CD14-positive monocyte (primary cell): ENCODE results near the gene EIF1B. TPM values are rescaled to one million over a fixed set of nuclear protein-coding genes. Genes with fewer than 3 reads are reported as not detected.

Source experiments
- DNase-seq, 3 donors: peaks; one replicate each; pipeline ENCODE4 v3.0.0-alpha.2; 2011 to 2022
- H2AFZ ChIP-seq: 2 replicates; pipeline ENCODE4 v1.6.0; 2012; ENCODE audit warnings: mild to moderate bottlenecking, low read depth, low read length, inconsistent platforms; ENCODE audit not compliant: insufficient read depth, poor library complexity, severe bottlenecking
- H3K27ac ChIP-seq, 2 donors: 1 replicate in 1 of 2; 2 replicates in 1 of 2; pipeline ENCODE4 v1.5.1; 2012 to 2013; ENCODE audit warnings: low read length in 2 of 2, control low read depth in 1 of 2, inconsistent platforms in 1 of 2, low read depth in 1 of 2, mild to moderate bottlenecking in 1 of 2
- H3K27me3 ChIP-seq, 2 donors: one replicate each; pipeline versions ENCODE4 v1.6.0 to v1.6.1; 2011 to 2013; ENCODE audit warnings: low read length in 2 of 2; ENCODE audit not compliant: control insufficient read depth in 2 of 2, insufficient read depth in 2 of 2
- H3K36me3 ChIP-seq, 2 donors: replicated peaks in 1 of 2; 1 replicate in 1 of 2; 2 replicates in 1 of 2; pipeline versions ENCODE4 v1.5.1 to v1.6.1; 2012 to 2013; ENCODE audit warnings: low read length in 2 of 2, control low read depth in 1 of 2, inconsistent platforms in 1 of 2, mild to moderate bottlenecking in 1 of 2; ENCODE audit not compliant: insufficient read depth in 2 of 2, control insufficient read depth in 1 of 2
- H3K4me1 ChIP-seq, 2 donors: 1 replicate in 1 of 2; 2 replicates in 1 of 2; pipeline versions ENCODE4 v1.5.1 to v1.6.1; 2012 to 2013; ENCODE audit warnings: low read length in 2 of 2, control low read depth in 1 of 2, inconsistent platforms in 1 of 2, mild to moderate bottlenecking in 1 of 2, moderate library complexity in 1 of 2; ENCODE audit not compliant: insufficient read depth in 2 of 2, control insufficient read depth in 1 of 2
- H3K4me2 ChIP-seq: replicated peaks from 2 replicates; pipeline ENCODE3; 2012; ENCODE audit warnings: low read length, moderate library complexity, mild to moderate bottlenecking; ENCODE audit not compliant: poor library complexity, severe bottlenecking; ENCODE audit errors: extremely low read depth
- H3K4me3 ChIP-seq, 3 experiments: fragments of 200-600 bp in 1 of 3; sonication (generic) in 1 of 3; replicated peaks in 1 of 3; 1 replicate in 2 of 3; 2 replicates in 1 of 3; pipeline ENCODE4 v1.5.1; 2011 to 2013; ENCODE audit warnings: low read length in 3 of 3, mild to moderate bottlenecking in 3 of 3, control low read depth in 2 of 3, low read depth in 2 of 3, inconsistent platforms in 1 of 3, moderate library complexity in 1 of 3
- H3K79me2 ChIP-seq: 2 replicates; pipeline ENCODE4 v1.6.0; 2012; ENCODE audit warnings: mild to moderate bottlenecking, control low read depth, inconsistent platforms, low read length, moderate library complexity; ENCODE audit not compliant: insufficient read depth
- H3K9ac ChIP-seq: 2 replicates; pipeline ENCODE4 v1.6.0; 2017; ENCODE audit warnings: low read length, mild to moderate bottlenecking; ENCODE audit not compliant: insufficient read depth, poor library complexity, severe bottlenecking
- H3K9me3 ChIP-seq, 2 donors: replicated peaks in 1 of 2; 1 replicate in 1 of 2; 2 replicates in 1 of 2; pipeline versions ENCODE4 v1.5.1 to v1.6.1; 2012 to 2013; ENCODE audit warnings: low read length in 2 of 2, control low read depth in 1 of 2; ENCODE audit not compliant: control insufficient read depth in 1 of 2, insufficient read depth in 1 of 2
- H4K20me1 ChIP-seq: 2 replicates; pipeline ENCODE4 v1.6.0; 2012; ENCODE audit warnings: mild to moderate bottlenecking, low read length, control low read depth, moderate library complexity; ENCODE audit not compliant: insufficient read depth
- H3K27ac Mint-ChIP-seq, 7 donors: one replicate each; pipeline ENCODE4 v1.8.0; 2020; ENCODE audit warnings: mild to moderate bottlenecking in 7 of 7, mixed read lengths in 7 of 7, moderate library complexity in 6 of 7, inconsistent platforms in 2 of 7
- H3K27me3 Mint-ChIP-seq, 3 donors: one replicate each; pipeline ENCODE4 v1.8.0; 2021 to 2022; ENCODE audit warnings: low read depth in 3 of 3, mild to moderate bottlenecking in 3 of 3, mixed read lengths in 3 of 3, moderate library complexity in 3 of 3, inconsistent platforms in 1 of 3
- H3K36me3 Mint-ChIP-seq, 2 donors: one replicate each; pipeline ENCODE4 v1.8.0; 2020; ENCODE audit warnings: mixed read lengths in 2 of 2, inconsistent platforms in 1 of 2, mild to moderate bottlenecking in 1 of 2
- H3K4me1 Mint-ChIP-seq: one replicate; pipeline ENCODE4 v1.8.0; 2020; ENCODE audit warnings: mild to moderate bottlenecking, mixed read lengths
- H3K4me3 Mint-ChIP-seq, 2 donors: one replicate each; pipeline ENCODE4 v1.8.0; 2020; ENCODE audit warnings: mild to moderate bottlenecking in 2 of 2, mixed read lengths in 2 of 2, moderate library complexity in 1 of 2
- H3K9me3 Mint-ChIP-seq, 7 donors: one replicate each; pipeline ENCODE4 v1.8.0; 2020 to 2022; ENCODE audit warnings: mixed read lengths in 7 of 7, mild to moderate bottlenecking in 6 of 7, moderate library complexity in 6 of 7, inconsistent platforms in 2 of 7
- CTCF ChIP-seq: fragments of 200-600 bp; IDR thresholded peaks from one replicate; pipeline ENCODE4 v1.8.0; 2022; ENCODE audit warnings: antibody characterized with exemption, mild to moderate bottlenecking
- WGBS: methylation state at CpG from one replicate; pipeline ENCODE4 v1.1.5; 2013; ENCODE audit warnings: missing lambda C conversion rate; ENCODE audit not compliant: insufficient coverage; 5-methylcytosine and 5-hydroxymethylcytosine counted together
- intact Hi-C, 2 donors: fragments of 100-400 bp; cut with micrococcal nuclease; formaldehyde crosslinking; loops; one replicate each; pipeline versions ENCODE4 v1.15.0 to v1.15.1; 2023
- polyA plus RNA-seq, 3 donors: library from polyadenylated mRNA; depleted of rRNA in 1 of 3; unstranded in 2 of 3; stranded (reverse) in 1 of 3; fragments of 300-500 nt in 2 of 3; fragments of >200 nt in 1 of 3; fragmentation: Illumina TruSeq in 2 of 3; gene quantifications; 1 replicate in 2 of 3; 2 replicates in 1 of 3; pipeline ENCODE4 v1.2.3, GENCODE V29; 2012 to 2021

EIF1B gene
- polyA plus RNA-seq, 3 donors = 51.8 to 95.4 (median 70.8) TPM

GRCh38 chr3:40294434-40294833 lies 15.1 kb upstream of the EIF1B start:
- no peaks in the 10 kb centered on the region for H4K20me1 ChIP-seq
- H3K79me2 ChIP-seq = no peaks in the 10 kb centered on the region
- TF ChIP-seq CTCF = no peak
- no peaks in the 10 kb centered on the region for H3K36me3 ChIP-seq
- H3K27ac ChIP-seq = no peak overlapping the region
- no peak overlapping the region for H2AFZ ChIP-seq
- Mint-ChIP-seq H3K4me3 (no peak overlapping the region), H3K27ac (no peak overlapping the region), H3K36me3 (peaks cover 12 to 14% of the 10 kb centered on the region in 2 donors), H3K9me3 (peaks cover 6 to 14% (median 9%) of the 10 kb centered on the region in 7 donors), H3K4me1 (peaks cover 11% of the 10 kb centered on the region), H3K27me3 (peaks cover 0 to 1% (median 0%) of the 10 kb centered on the region in 3 donors)
- intact Hi-C loops = no loop called here
- no peak overlapping the region for H3K4me2 ChIP-seq
- DNase-seq = no peak
- H3K4me1 ChIP-seq = peaks cover 10 to 13% of the 10 kb centered on the region in 2 donors
- no CpG with 5 or more reads among the region's 1 CpG for whole genome bisulfite sequencing
- peaks cover 7 to 16% of the 10 kb centered on the region in 2 donors for H3K9me3 ChIP-seq
- no peak overlapping the region for H3K4me3 ChIP-seq
- H3K9ac ChIP-seq = no peak overlapping the region
- no peaks in the 10 kb centered on the region for H3K27me3 ChIP-seq

- H3K9ac ChIP-seq = no peak overlapping the region
- no peak overlapping the region for H3K27ac ChIP-seq
- H4K20me1 ChIP-seq = no peaks in the 10 kb centered on the region
- H3K36me3 ChIP-seq = no peaks in the 10 kb centered on the region
- no peaks in the 10 kb centered on the region for H3K27me3 ChIP-seq
- no CpG with 5 or more reads among the region's 2 CpGs for WGBS
- Mint-ChIP-seq H3K9me3 (peaks cover 0 to 3% (median 0%) of the 10 kb centered on the region in 7 donors), H3K27me3 (peaks cover 0 to 1% (median 0%) of the 10 kb centered on the region in 3 donors), H3K27ac (no peak overlapping the region), H3K4me1 (peaks cover 38% of the 10 kb centered on the region), H3K36me3 (peaks cover 0 to 7% of the 10 kb centered on the region in 2 donors), H3K4me3 (no peak overlapping the region)
- H3K4me1 ChIP-seq = peaks cover 31 to 40% of the 10 kb centered on the region in 2 donors
- no peaks in the 10 kb centered on the region for H3K79me2 ChIP-seq
- no peak overlapping the region for H3K4me3 ChIP-seq
- no peaks in the 10 kb centered on the region for H3K9me3 ChIP-seq
- no peak for DNase-seq
- no peak overlapping the region for H3K4me2 ChIP-seq
- no peak overlapping the region for H2AFZ ChIP-seq
- intact Hi-C loops = no loop called here
- TF ChIP-seq CTCF = no peak
These were observed 11.4 kb upstream of the EIF1B start for GRCh38 chr3:40298075-40298474.
